DMS53 treated with DMSO at 0.1 percent for 48 hours (cell line): ENCODE measurements around the gene LPGAT1.
A peak's percentile ranks its signal among the peaks of the same experiment; 100 is the strongest.
"Not testable (repeated sequence)": the region's sequence is repeated elsewhere in the genome, so short reads cannot be mapped to it uniquely, and the experiment has no call there.

ENCODE experiments used
- DNase-seq: peaks from one replicate; lab custom pipeline; 2025; ENCODE audit not compliant: unreplicated experiment; lab: John Stamatoyannopoulos, UW

Gene LPGAT1, protein sequence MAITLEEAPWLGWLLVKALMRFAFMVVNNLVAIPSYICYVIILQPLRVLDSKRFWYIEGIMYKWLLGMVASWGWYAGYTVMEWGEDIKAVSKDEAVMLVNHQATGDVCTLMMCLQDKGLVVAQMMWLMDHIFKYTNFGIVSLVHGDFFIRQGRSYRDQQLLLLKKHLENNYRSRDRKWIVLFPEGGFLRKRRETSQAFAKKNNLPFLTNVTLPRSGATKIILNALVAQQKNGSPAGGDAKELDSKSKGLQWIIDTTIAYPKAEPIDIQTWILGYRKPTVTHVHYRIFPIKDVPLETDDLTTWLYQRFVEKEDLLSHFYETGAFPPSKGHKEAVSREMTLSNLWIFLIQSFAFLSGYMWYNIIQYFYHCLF

DNA sequence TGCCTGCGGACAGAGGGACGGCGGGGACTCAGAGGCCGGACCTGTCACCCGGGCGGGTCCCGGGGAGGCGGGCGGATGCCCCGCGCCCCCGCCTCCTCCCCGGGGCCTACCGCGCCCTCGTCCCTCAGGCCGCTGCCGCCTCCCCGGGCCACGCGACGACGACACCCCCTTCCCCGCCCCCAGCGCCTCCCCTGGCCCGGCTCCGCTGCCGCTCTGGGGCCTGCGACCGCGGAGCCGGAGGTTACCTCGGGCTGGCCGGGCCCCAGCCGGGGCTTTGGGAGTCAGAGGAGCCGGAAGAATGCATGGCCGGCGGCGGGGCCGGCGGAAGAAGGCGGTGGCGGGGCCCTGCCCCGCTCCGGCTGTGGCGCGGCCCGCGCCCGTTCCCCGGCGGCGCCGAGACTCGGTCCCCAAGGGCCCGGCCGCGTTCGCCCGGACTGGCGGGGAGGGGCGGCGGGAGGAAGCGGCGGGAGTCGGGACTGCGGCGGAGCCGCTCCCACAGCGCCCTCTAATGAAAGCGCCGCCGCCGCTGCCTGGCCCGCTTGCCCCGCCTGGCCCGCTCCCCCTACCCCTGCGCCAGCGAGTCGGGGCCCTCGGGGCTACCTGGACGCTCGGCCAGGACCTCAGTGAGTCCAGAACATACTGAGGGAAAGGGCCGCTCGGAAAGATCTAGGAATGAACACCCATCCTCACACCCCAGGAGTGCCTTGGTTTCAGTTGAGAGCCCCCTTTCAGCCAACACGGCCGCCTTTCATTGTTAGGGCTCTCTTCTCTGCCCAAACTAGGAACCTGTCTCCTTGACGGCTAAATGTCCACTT is at the start of gene LPGAT1:
TSS of gene LPGAT1 (minus strand) at position 436 of the 815 bp plus-strand sequence. CDS start 1,467 bp downstream, outside the sequence.
- peak; percentile 70 for DNase-seq

DNA sequence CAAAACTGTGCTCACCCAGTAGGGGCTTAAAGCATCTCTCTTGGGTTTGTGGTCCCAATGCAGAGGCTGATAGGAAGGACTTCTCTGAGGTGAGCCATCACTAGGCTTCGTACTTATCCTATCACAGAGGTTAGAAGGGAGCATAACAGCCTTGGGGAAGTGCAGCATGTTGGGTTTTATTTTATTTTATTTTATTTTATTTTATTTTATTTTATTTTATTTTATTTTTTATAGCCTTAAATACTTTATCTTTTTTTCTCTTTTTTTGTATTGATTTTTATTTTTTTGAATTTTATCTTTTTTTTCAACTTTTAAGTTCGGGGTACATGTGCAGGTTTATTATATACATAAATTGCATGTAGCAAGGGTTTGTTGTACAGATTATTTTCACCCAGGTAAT is 48.9 kb upstream of the LPGAT1 start:
- DNase-seq: no peak

DNA sequence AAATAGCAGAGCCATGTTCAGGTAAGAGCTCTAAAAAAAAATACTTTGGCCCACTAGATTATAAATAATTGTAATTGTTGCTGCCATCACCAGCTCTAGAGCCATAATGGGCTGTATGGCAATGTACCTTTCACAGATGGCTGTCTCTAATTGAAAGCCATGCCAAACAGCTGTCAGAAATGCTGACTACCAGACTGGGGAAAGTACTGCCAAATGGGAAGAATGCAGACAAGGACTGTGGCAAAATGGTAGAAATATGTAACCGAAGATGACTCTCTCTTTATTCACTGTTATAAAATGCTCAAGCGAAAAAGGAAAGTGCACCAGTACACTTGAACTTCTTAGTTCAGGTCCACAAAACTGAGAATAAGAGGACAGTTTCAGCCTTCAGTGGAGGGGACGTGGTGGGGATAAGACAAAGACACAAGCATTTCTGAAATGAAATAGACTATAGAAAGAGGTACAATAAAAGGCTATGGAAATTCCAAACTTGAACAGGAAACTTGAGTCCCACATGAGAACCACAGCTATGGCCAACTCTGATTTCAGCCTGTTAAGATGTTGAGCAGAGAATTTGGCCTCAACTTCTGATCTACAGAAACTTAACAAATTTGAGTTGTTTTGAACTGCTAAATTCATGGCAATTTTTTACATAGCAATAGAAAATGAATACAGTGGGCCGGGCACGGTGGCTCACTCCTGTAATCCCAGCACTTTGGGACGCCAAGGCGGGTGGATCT is 46.5 kb upstream of the LPGAT1 start:
- DNase-seq: no peak

DNA sequence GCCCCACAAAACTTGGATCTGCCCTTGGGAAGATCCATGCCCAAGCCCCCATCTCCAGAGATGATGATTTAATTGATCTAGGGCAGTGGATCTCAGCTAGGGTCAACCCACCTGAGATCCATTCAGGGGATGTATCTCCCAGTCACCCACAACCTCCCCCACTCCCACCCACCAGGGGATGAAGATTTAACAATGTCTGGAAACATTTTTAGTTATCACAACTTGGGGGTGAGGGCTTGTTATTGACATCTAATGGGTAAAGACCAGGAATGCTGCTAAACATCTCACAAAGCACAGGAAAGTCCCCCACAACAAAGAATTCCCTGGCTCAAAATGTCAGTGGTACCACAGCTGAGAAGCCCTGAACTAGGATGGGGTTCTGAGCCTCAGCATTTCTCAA is 45.0 kb upstream of the LPGAT1 start:
- DNase-seq: no peak

DNA sequence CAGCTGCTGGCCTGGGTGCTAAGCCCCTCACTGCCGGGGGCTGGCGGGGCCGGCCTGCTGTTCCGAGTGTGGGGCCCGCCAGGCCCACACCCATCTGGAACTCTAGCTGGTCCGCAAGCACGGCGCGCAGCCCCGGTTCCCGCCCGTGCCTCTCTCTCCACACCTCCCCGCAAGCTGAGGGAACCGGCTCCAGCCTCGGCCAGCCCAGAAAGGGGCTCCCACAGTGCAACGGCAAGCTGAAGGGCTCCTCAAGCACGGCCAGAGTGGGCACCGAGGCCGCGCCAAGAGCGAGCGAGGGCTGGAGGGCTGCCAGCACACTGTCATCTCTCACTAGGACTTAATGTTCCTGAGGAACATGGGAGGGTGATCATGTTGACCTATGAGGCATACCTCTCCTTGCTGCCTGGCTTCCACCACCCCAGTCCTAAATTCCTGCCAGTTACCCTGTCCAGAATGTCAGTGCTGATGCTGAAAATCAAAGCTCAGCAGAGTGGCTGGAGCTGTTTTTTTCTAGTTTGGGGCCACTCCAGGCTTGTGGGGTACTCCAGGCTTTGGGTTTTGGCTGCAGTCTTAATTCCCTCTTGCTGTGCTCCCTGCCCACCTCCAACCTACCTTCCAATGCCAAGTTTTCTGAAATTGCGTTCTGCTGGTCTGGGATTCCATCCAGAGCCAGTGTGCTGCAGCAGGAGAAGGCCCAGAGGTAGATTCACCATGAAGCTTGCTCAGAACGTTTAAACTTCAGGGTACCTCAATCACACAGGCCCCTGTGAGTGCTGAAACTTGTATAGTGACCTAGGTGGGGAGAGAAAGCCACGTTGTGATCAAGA is 44.2 kb upstream of the LPGAT1 start:
- DNase-seq: no peak

DNA sequence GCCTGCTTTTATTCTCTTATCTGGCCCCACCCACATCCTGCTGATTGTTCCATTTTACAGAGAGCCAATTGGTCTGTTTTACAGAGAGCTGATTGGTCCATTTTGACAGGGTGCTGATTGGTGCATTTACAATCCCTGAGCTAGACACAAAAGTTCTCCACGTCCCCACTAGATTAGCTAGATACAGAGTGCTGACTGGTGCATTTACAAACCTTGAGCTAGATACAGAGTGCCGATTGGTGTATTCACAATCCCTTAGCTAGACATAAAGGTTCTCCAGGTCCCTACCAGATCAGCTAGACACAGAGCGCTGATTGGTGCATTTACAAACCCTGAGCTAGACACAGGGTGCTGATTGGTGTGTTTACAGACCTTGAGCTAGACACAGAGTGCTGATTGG is 43.2 kb upstream of the LPGAT1 start:
- not testable (repeated sequence) for DNase-seq

DNA sequence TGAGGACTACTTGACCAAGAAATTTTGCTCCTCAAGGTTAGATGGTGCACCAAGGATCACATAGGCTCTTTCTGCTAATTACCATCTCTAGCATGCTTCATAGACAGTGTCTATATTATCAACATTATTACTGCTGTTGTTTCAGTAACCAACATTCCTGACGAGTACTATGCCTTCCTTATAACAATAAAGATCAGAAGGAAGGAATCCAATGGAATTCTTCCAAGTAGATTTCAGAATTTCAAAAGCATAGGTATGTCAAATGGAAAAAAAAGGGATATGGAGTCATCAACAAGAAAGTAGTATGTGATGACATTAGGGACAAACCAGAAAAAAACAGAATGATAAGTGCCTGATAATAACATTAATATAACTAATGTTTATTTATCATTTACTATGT is 39.6 kb upstream of the LPGAT1 start:
- no peak for DNase-seq

DNA sequence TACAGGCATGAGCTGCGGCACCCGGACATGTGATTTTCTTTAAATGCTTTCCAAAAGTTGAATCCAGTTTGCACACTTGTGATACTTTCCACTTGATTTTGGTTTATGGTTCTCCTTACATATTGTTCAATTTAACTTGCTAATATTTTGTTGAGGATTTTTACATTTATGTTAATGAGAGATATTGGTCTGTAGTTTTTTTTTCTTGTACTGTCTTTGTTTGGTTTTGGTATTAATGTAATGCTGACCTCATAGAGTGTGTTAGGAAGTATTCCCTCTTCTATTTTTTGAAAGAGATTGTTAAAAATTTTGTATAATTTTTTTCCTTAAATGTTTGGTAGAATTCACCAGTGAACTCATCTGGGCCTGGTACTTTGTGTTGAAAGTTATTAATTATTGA is 34.6 kb upstream of the LPGAT1 start:
- DNase-seq: no peak

DNA sequence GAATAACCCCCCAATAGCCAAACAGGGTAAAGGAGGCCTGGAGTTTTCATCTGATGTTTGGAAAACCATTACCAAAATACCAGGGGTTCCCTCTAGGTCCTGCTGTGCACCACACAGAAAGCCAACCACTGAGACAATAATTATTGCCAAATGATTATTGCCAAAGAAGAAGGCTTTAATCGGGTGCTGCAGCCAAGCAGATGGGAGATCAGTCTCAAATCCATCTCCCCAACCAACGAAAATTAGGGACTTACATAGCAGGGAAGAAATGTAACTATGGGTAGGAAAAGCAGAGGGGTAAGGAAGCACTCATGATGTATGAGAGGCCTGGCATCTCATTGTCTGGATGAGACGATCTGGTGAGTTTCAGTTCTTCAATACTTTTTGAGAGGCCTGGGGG is 28.8 kb upstream of the LPGAT1 start:
- DNase-seq: no peak

DNA sequence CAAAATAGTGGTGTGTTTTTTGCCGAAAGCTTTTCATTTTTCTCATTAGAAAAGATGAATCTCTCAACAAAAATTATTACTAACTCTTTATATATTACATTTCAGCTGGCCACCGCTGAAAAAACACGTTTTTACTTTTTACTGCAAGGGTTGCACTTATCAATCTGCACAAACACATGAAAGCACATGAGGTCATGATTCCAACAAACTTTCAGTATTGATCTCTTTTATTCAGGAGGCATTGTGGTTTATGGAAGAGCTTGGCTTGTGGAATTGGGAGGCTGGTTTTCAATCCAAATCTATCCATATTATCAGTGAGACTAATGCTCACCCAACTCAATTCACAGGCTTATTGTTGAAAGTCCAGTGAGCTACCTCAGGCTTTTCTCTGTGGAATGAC is 20.6 kb upstream of the LPGAT1 start:
- no peak for DNase-seq

DNA sequence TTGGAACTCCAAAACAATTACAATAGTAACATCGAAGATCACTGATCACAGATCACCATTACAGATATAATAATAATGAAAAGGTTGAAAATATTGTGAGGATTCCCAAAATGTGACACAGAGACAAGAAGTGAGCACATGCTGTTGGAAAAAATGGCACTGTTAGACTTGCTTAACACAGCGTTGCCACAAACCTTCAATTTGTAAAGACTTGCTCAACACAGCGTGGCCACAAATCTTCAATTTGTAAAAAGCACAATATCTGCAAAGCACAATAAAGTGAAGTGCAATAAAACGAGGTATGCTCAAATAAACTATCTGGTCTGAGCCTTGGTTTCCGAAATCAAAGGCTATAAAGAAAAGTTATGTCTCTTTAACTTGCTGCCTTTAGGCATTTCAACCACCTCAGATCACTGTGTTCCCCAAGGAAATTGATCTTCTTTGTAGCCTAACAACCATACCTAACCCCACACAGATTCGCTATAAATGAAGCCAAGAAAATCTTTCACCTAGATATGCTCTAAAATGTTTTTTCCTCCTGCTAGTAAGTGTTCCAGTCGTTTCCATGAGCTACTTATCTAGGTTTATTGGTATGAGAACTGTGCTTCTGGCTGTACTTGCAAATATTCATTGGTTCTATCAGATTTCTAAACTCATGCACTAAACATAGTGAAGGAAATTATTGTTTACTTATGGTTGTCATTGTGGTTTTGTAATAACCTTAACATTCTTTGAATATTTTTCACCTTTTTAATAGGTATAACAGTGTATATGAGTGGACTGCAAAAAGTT is 13.1 kb upstream of the LPGAT1 start:
- no peak for DNase-seq

DNA sequence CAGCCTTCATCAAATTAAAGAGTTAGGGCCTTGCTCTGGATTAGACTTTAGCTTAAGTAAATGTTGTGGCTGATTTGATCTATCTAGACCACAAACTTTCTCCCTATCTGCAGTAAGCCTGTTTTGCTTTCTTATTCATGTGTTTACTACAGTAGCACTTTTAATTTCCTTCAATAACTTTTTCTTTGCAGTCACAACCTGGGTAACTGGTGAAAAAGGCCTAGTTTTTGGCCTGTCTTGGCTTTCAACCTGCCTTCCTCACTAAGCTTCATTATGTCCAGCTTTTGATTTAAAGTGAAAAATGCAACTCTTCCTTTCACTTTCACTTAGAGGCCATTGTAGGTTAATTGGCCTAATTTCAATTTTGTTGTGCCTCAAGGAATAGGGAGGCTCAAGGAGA is 12.5 kb upstream of the LPGAT1 start:
- no peak for DNase-seq

DNA sequence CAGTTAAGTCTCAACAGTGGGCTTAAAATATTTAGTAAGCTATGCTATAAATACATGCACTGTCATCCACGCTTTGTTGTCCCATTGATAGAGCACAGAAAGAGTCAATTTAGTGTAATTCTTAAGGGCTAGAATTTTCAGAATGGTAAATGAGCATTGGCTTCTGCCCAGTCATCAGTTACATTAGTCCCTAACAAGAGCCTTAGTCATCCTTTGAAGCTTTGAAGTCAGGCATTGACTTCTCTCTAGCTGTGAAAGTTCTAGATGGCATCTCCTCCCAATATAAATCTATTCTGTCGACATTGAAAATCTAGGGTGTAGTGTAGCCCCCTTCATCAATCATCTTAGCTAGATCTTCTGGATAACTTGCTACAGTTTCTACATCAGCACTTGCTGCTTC is 12.0 kb upstream of the LPGAT1 start:
- DNase-seq: no peak

DNA sequence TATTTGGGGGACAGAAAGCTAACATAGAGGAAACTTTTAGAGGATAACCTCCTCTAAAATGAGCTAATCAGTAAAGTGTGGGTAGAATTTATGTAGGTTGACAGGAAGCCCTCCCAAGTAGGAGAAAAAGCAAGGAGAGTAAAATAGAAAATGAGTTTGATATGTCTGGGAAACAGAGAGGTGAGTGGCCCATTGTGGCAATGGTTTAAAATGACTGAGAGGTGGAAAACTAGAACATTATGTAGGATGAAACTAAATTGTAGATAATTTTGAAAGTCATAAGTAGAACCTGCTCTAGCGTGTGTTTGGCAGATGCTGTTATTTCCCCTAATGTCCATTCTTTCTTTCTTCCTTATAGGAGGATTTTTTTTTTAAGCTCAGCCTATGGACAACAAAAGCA is 8.5 kb upstream of the LPGAT1 start:
- no peak for DNase-seq

DNA sequence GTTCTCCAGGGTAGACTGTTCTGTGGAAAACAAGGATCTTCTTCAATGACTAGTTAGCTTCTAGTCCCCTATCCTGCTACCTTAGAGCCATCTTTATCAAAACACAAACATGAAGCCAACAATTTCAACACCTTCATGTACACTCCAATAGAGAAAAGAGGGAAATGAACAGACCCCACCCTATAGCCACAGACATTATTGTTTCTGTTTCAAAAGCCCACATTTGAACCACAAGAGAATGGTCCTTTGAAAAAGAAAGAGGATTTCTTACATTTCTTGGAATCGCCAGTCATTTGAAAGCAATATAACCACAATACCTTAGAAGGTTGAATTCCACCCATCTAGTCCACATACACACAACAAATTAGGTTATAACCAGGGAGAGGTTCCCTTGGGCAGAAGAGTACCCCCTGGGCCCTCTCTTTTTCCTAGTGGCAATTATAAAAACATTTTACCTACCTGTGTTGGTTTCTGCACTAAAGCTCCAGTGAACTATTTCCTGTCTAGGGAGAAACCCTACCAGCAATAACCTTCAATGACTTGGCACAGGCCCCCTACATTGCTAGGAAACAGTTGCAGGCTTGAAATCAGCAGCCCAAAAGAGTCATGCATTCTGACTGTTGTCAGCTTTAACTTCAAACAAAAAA is 2.7 kb upstream of the LPGAT1 start:
- no peak for DNase-seq

DNA sequence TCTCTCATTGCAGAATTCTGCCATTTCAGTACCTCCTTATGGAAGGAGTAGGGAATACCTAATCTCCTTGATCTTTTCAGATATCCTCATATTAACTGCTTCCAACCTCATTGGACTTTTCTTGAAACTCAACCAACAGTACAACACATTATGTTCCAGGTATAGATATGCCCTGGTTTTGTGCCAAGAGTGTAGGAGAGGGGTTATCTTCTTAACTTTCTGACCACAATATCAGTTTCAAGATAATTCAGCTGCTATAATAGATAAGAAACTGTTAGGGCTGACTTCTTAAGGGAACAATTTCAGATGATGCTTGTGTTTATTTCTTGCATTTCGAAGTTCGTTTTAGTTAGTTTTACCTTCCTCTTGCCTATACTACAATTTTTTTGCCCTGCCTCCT is 2.1 kb upstream of the LPGAT1 start:
- DNase-seq: no peak

DNA sequence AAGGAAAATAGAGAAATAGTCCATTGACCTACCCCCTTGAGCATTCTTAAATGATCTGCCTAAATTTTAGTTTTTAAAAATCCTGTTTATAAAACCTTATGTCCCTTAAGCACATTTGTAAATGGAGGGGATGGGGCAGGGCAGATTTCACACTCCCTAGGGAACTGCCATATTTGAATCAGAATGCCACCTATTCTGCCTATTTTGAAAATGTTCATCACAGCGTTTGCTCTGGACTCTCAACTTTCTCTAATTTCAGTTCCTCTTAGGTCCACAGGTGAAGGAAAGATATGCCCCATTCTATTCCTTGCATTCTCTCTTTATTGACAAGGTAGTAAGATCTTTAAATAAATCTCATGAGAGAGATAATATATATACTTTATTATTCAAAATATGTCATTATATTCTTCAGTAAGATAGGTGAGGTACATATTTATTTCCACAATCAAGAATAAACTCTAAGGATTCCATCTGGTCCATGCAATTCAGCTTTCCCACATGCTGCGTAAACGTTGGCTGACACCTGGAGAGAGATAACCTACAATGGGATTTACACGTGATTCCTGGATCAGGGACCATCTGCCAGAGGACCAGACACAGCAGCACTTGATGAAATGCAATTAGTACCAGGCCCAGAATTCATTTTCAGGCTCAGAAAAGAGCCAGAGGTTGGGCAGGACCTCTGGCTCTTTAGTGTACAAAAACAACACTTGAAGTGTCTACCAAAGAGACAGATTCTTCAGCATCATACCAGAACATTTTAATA is 1.2 kb upstream of the LPGAT1 start:
- peak; percentile 34 for DNase-seq

DNA sequence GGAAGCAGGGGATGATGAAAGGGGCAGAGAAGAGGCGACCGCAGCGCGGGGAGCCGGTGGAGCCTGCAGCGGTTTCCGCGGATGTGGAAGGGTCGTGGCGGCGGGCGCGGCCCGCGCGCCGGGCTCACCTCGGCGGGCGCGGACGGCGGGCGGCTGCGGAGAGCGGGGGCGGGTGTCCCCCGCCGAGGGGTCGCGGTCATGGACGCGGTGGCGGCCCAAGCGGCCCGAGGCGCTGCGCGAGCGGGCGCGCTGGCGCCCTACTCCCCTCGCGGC is 572 bp downstream of the LPGAT1 start:
- peak; percentile 14 for DNase-seq
